Hematopoietic multipotent progenitor cell treated with erythropoietin and hydrocortisone succinate and interleukin-3 and kit ligand, for 15 days (in vitro differentiated cells): Measurements from ENCODE around the gene ECSIT.
A peak's percentile ranks its signal among the peaks of the same experiment; 100 is the strongest.

ENCODE experiments used
- DNase-seq: peaks from one replicate; pipeline ENCODE4 v3.0.0-alpha.2; 2015; ENCODE audit warnings: low spot score

ECSIT gene

GRCh38 chr19:11504502-11505031 lies 24.4 kb downstream of the ECSIT start:
- no peak for DNase-seq

- DNase-seq = peak; percentile 49
These were observed 29.0 kb downstream of the ECSIT start for GRCh38 chr19:11499890-11500420.

DNA sequence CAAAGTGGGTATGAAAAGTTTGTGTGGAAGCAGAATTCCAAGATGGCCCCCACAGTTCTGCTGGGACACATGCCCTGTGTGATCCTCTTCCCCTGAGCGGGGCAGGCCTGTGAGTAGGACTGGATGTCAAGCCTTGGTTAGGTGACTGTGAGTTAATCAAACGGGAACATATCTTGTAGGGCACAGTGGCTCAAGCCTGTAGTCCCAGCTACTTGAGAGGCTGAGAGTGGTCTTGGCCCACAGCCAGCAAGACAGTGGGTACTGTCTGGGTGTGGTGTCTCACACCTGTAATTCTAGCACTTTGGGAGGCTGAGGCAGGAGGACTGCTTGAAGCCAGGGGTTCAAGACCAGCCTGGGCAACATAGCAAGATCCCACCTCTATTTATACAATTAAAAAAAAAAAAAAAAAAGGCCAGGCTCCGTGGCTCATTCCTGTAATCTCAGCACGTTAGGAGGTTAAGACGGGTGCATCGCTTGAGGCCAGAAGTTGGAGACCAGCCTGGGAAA lies 29.7 kb downstream of the ECSIT start:
- DNase-seq = no peak

GRCh38 chr19:11496391-11497163 lies 32.4 kb downstream of the ECSIT start:
- DNase-seq = peak; percentile 95

DNA sequence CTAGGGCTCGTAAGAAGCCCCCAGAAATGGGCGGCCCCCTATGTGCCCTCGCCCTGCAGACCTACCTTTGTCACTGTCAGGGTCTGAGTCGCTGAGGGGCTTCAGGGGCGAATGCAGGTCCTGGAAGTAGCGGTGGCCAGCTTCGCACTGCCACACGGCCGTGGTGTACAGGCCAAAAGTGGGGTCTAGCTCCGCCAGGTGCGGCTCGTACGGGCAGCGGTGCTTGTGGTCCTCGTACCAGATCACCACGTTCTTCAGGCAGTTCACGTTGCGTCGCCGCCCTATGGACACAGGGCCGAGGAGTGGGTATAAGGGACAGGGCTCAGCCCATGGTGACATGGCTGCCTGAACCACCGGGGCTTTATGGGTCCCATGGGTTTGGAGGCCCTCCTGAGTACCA lies 33.0 kb downstream of the ECSIT start:
- DNase-seq = no peak

GRCh38 chr19:11495481-11495880 lies 33.5 kb downstream of the ECSIT start:
- DNase-seq = no peak

DNA sequence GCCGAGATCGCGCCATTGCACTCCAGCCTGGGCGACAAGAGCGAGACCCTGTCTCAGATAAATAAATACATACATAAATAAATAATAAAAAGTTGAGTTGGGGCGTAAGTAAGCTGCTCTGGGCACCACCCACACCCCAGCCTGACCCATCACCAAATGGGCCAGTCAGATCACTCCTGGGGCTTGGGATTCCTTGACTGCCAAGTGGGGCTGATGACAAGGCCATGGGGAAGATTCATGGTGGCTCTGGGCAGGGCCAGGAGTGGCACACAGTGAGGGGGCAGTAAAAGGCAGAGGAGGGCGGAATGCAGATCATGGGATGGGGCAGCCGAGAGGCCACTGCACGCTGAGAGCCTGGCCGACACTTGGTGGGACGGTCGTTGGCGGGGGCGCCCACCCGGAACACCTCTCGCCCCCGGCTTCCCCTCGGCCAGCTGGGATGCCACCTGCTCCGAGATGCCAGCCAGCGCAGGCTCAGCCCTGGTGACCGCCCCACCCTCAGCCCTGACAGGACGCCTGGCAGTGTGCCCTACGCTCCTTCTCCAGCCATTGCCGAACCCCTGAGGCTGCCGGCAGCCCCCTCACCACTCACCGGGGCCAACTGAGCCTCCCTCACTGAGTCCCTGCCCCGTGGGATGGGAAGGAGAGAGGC lies 34.2 kb downstream of the ECSIT start:
- DNase-seq = no peak

DNA sequence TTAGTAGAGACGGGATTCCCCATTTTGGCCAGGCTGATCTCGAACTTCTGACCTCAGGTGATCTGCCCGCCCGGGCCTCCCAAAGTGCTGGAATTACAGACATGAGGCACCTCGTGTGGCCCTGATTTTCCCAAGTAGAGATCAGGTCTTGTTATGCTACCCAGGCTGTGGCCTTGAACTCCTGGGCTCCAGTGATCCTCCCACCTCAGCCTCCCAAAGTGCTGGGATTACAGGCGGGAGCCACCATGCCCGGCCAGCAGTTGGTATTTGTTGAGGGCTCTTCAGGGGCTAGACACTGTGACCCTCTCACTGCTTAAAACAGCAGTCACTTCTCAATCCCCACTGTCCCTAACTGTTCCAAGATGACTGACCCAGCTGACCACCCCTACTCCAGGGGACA lies 39.6 kb downstream of the ECSIT start:
- no peak for DNase-seq

DNA sequence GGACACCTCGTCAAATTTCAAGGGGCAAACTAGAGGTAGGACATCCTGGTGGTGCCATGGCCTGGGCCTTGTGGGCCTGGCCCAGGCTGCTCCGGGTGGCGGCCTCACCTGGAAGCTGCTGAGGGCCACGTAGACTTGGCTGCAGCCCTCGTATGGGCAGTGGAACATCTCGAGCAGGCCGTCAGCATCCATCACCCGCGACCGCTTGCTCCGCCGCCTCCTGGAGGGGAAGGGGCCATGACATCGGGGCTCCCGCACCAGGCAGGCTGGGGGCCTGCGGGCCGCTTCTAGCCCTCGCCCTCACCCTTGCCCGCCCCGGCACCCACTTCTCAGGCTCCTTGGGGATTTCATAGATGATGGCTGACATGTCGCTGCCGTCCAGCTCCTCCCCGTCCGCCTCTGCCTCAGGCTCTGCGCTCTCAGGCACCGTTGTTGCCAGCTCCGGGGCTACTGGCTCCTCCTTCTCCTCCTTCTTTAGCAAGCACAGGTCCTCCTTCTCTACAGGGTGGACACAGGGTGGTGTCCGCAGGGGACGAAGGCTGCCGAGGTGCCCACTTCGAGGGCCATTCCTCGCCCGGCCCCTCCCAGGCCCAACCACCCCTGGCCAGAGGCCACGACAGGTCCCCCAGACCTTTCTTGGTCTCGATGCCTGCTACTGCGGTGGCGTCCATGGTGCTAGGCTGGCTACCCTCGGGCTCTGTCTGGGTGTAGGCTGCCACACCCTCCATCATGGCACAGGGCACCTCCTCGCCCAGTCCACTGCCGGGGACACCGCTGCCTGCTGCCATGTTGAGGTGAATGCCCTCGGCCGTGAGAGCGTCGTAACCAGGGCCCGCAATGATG lies 42.1 kb downstream of the ECSIT start:
- no peak for DNase-seq

DNA sequence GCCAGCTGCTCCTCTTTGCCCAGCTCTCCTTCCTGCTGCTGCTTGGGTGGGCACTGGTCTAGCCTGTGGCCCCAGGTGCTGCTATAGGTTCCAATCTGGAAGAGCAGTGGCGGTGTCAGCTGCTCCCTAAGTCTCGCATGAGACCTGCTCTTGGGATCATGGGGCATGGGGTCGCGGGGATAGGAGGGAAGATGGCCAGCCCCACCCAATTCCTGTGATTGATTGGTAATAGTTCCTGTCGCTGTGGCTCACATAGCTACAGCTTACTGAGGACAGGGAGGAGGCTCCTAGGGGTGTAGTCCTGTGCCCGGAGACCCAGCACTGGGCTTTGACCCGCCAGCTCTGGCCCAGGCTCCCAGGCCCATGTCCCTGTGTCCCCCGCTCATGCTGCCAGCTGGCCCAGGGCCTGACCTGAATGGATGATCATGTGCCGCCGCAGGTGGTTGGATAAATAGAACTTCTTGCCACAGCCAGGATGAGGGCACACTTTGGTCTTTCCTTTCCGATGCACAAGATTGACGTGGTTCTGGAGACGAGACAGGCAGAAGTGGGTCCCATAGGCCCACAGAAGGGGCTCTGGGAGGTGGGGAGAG lies 43.6 kb downstream of the ECSIT start:
- no peak for DNase-seq

DNA sequence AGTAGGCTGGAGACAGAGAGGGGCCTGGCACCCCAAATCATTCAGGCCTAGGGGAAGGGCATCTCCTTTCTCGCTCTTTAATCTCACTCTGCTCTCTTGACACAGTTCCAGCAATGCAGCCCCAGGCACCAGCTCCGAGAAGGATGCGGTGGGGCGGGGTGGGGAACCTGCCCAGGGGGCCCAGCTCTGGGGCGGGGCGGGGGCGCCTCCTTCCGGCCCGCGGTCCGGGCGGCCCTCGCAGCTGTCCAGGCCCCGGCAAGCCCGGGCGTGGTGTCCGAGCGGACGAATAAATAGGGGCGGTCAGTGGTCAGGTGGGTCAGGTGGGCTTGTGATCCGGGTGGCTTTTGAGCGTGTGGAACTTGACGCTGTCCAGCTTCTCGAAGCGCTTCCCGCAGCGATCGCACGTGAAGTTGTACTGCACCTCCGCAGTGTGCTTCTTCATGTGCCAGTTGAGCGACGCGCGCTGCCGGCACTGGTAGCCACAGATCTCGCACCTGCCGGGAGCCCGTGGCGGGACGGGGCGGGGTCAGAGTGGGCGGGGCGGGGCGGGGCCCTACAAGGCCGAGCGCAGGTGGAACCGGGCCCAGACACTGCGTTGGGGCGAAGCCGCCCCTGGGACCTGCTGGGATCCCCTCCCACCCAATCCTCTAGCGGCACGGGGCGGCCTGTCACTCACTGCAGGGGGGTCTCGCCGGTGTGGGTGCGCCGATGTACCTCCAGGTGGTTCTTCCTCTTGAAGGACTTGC lies 45.4 kb downstream of the ECSIT start:
- no peak for DNase-seq

DNA sequence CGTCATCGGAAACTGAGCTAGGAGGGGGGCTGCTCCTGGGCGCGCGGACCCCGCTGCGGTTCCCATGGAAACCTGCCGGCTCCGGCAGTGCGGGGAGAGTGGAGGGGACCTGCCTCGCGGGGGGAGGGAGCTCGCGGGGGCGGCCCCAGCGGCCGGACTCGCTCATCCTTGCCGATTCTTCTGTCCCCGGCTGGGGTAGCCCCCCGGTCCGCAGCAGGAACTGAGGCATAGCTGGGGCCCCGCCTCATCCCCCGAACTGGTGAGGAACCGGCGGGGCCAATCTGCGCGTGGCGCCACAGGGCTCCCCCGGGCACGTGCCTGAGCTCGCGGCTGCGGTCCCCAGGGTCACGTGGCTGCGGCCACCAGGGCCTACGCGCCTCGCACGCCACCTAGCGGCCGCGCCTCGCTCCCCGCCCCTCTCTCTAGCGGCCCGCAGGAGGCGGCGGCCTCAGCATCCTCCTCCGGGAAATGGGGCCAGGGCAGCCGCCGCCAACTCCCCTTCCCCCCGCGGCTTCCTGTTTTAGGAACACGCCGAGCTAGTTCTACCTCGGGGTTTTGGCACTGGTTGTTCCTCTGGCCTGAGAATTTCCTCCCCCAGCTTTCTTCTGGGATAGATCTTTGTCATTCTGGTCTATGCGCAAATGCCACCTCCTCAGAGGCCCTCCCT lies 46.4 kb downstream of the ECSIT start:
- peak; percentile 86 for DNase-seq

GRCh38 chr19:11481534-11482383 lies 47.2 kb downstream of the ECSIT start:
- DNase-seq = peak; percentile 73

DNA sequence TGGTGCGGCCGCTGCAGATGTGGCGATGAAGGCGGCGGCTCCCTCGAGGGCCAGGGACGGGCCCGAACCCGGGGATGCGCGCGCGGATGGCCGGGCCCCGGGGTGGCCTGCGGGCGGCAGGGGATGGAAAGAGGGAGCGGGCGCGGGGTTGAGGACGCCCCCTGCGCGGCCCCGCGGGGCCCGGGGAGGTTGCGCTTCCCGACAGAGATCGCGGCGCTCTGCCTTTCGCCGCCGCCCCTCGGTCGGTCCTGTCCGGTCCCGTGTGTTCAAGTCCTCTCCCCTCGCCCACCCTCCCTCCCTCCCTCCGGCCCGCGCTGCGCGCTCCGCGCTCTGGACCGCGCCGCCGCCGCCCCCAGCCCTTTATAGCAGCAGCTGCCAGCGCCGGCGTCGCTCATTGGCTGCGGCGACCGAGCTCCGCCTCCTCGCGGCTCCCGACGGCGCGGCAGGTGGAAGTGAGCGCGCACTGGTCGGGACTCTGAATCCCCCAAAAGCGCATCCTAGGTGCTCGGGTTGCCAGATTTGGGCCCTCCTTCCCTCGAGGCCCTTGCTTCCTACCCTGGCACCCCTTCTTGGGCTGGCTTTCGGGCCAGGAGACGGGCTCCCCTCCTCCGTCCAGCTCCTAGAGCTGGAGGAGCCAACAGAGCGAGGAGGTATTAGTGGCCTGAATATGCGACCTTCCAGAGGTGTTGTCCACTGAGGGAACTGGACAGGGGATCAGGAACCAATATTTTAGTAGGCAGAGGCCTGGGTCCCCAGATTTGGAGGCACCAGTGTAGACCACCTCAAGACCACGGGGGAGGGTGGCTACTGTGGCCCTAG lies 48.0 kb downstream of the ECSIT start, which contains the start of gene ELAVL3:
ELAVL3 (minus strand) TSS at position 332 of the 819 bp plus-strand sequence. CDS start 438 bp downstream, outside the sequence.
- no peak for DNase-seq

DNA sequence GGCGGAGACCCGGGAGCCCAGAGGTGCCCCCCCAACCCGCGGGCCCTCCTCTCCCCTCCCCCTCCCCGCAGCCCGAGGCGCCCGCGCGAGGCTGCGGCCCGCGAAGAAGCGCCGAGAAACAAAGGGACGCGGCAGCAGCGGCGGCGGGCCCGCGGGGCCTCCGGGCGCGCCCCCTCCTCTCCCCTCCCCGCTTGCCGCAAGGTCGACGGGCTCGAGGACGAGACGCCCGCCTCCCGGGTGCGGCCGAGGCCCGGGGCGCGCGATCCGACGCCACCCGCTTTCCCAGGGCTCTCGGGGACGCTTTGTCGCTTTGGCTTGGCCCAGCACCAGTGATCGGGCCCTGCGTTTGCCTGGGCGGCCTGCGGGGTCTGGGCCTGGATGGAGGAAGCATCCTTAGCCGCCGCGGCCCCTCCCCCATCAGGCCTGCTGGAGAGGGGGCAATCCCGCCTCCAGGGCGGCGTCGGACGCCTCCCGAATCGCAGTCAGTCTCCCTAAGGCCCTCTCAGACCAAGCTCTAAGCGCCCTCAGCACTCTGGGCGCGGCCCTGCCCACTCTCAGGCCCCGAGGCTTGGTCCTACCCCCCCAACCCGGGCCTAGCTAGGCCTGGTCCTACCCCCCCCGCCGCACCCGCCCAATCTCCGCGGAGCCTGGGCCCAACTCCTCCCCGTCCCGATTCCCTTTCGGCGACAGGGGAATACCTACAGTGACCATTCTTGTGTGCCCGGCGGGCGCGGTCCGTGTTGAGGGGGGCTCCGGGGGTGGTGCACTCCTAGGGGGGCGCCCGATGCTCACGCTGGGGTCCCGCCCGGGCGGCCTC lies 48.8 kb downstream of the ECSIT start:
- DNase-seq = no peak

DNA sequence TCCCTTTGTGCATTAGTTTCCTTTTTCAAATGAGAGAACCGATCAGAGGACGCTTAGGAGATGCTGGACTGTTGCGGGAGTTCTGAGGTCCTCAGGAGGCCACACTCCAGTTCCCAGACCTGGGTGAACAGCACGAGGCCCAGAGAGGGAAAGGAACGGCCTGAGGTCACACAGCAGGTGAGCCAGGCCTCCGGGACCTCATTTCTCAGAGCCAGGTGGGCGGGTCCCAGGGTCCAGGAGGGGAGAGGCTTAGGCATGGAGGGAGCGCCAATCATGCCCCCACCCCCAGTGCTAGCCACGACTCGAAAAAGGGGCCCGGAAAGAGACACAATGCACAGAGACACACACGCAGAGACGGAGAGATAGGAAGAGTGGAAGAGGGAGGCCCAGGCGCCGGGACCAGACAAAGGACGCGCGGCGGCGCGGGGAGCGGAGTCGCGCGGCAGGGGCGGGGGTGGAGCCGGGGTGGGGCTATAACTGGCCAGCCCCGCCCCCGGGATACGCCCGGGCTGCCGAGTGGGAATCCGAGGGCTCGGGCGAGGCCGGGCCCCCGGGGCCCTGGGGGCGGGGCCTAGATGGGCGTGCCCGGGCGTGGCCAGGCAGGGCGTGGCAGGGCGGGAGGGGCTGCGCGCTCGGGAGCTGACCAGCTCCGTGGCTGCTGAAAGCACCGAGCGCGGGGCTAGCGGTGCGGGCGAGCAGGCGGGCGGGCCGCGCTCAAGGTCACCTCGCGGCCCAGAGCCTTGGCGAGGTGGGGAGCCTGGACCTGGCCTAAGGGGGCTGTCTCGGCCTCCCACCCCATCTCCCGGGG lies 49.6 kb downstream of the ECSIT start:
- DNase-seq = no peak
